Kasumi-1 (cell line): Measurements from ENCODE around the gene KRT34.

Source experiments
- DNase-seq, 2 experiments: peaks; one replicate each; lab custom pipeline; 2025; lab: John Stamatoyannopoulos, UW

The KRT34 gene

GRCh38 chr17:41332239-41332638, 49.9 kb downstream of the KRT34 start:
- no peak for DNase-seq

GRCh38 chr17:41331606-41332005, 50.5 kb downstream of the KRT34 start:
- no peak for DNase-seq

GRCh38 chr17:41329279-41329948, 52.7 kb downstream of the KRT34 start:
- peak in 1 of 2 experiments; percentile 1 for DNase-seq

GRCh38 chr17:41328207-41328606, 53.9 kb downstream of the KRT34 start:
- no peak for DNase-seq
